GM18867 (cell line): ENCODE data around the gene OR5I1.
"Not testable (repeated sequence)": the region's sequence is repeated elsewhere in the genome, so short reads cannot be mapped to it uniquely, and the experiment has no call there.

Experiments used
- ATAC-seq: cut with Tn5 transposase; IDR thresholded peaks from one replicate; pipeline ENCODE4 v1.9.1; 2021; ENCODE audit warnings: mild to moderate bottlenecking, moderate library complexity; ENCODE audit not compliant: unreplicated experiment

Gene OR5I1

DNA sequence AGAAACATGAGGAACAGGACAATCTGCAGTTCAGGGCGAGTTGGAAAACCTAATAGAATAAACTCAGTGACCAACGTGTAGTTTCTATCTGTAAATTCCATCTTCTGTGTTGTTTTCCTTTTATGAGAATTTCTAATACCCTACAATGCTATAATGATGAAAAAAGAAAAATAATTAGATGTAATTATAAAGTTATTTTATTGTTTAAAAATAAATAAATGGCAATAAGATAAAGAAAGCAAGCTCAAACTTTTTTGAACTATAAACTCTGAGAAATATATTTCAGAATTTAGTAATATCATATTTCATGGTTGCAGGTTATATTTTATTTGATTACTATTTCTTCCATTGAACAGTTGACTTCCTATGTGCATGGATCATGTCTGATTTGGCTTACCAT is at the start of gene OR5I1:
Gene OR5I1, minus strand, starts transcription at position 101 of the 400 bp plus-strand sequence. Its CDS starts 0 bp downstream, at position 101.
- ATAC-seq, result no peak

DNA sequence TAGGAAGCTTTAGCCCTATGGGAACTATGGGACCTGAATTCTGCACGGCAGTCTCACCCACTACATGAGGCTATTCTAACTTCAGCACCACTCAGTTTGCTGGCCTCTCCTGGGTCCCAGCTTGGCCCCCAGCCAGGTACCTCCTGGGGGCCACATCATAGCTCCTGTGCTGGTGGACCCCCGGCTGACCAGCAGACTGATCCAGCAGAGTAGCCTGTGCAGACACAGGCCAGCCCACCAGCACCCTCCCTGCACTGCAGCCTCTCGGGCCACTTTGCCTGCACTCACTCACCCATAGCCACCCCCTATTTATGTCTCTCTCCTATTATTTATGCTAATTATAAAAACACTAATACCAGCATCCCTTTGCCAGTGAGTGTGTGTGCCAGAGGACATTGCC is 34.7 kb upstream of the OR5I1 start:
- ATAC-seq, result no peak

DNA sequence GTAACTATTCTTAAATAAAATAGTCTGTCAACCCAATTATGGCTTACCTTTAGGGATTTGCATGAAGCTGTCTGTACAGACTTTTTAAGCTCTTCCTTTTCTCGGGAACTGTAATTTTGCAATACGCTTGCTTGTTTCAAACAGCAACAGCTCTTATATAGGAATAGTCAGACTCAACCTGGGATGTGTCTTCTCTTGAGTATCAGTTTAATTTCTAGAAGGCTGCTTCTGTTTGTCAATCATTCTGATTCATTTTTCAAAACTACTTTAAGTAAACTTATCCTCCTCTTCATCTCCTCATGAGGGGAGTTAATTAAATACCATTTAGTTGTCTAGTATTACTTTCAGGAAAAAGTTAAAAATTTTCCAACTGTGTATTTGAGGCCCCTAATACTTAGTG is 33.6 kb upstream of the OR5I1 start, which contains the start of gene OR10AG1:
Gene OR10AG1, minus strand, starts transcription at position 101 of the 400 bp plus-strand sequence. Its CDS starts 38 bp downstream, at position 63.
- ATAC-seq, result no peak

DNA sequence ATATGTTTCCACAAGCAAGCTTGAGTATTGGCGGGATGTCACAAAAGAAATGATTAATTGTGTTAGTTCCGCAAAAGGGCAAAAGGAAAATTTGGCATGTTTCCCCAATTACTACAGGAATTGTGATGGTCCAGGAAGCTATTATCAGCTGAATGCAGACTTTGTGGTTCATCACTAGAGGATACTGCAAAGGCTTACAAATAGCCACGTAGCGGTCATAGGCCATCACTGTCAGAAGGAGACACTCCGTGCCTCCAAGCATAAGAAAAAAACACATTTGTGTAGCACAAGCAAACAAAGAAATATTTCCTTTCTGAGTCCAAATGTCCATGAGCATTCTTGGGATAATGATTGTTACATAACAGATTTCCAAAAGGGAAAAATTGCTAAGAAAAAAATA is 31.7 kb upstream of the OR5I1 start:
- no peak for ATAC-seq

DNA sequence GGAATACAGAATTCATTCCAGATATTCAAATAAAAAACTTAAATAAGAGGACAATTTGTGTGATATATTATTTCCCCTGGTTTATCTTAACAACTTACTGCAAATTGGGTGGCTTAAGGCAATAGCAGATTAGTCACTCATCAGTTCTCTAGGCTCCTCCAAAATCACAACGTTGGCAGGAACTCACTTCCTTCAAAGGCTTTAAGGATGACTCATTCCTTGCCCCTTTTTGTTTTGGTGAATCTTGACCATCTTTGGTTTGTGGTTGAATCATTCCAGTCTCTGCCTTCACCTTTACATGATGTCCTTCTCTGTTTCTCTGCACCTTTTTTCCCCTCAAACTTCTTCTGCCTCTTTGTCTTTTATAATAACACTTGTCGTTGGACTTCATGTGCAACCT is 30.2 kb upstream of the OR5I1 start:
- no peak for ATAC-seq

DNA sequence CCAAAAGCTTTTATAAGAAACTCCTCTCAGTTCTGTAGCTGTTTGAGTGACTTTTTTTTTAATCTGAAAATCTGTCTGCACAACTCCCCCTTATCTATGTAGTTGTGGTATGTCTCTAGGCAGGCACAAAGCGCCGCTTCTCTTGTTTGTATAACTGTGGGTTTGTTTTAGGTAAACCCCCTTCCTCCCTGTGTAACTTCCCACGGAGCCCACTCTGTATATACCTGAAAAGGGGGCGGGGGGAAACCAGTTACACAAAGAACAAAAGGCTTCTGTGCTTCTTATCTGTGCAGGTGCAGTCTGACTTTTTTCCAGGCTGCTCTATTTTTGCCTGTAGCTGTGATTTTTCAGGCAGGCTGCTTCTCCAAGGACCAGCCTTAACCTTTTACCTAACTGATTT is 20.3 kb upstream of the OR5I1 start:
- no peak for ATAC-seq

DNA sequence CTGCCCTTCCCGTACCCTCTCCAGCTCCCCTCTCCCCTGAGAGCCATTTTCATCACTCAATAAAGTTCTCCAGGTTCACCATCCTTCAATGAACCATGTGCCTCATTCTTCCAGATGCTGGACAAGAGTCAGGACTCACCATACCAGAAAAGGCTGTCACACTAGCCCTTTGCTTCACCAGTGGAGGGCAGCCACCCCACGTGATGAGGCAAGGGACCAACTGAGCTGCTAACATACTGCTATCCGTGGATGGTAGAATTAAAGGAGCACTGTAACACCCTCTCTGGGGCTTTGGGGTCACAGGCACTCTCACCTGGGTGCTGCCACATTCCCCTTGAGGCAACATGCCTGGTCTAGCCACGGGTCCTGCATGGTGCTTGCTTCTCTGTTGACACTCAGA is 13.1 kb upstream of the OR5I1 start:
- no peak for ATAC-seq

DNA sequence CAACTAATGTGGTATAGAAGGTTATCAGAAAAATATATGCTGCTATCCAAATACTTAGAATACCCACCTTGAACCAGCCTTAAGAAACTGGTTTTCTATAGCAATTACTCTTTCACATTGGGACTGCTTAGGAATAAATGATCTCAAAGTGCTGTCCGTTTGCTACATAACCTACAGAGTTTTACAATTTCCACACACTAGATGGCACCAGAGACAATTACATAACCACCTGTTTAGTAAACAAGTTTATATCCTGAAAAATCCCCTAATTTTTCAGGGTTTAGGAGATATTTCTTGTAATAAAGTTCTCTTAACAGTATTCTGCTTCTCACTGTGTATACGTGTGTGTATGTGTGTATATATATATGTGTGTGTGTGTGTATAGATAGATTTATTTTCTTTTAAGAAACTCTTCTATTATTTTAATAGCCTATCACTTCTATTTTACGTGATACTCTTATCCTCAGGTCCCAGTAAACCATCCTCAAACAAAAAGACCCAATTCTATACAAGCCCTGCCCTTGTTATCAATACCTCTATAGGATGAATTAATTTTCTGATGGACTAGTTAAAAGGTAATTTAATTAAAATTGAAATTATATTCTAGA is 6.7 kb upstream of the OR5I1 start:
- peak; percentile 79 for ATAC-seq

DNA sequence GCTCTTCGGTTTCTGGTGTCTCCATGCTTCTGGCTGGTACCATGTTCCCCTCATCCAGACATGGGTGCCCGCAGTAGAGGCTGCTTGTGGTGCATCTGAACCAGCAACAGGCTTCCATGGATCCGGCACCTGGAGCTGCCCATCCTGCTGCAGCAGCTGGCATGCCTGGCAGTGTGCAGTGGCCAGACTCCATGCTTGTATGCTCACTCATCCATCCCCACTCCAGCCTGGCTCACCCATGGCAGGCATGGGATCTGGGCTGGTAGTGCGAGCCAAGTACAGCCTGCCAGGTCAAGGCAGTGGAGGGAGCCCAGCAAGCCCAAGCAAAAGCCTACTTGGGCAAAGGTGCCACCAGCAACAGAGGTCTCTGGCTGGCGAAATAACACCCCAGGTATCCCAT is 15.7 kb downstream of the OR5I1 start:
- ATAC-seq, result no peak

DNA sequence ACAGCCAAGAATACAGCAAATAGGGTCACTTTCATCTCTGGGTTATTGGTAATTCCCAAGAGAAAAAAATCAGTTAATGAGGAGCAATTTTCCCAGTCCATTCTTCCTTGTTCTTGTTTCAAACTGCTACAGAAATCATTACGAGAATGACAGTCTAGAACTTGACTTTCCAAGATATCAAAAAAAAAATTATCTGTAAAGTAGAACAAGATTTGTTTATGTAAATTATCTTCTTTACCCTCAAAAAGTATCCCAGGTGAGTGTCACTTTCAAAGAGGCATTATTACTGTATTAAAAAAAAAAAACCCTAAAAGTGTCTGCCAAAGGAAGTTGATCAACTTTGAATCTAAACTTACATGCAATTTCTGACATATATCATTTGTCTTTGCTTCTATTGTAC is 21.7 kb downstream of the OR5I1 start, which contains the start of gene OR5W2:
Gene OR5W2, minus strand, starts transcription at position 101 of the 400 bp plus-strand sequence. Its CDS starts 0 bp downstream, at position 101.
- no peak for ATAC-seq

DNA sequence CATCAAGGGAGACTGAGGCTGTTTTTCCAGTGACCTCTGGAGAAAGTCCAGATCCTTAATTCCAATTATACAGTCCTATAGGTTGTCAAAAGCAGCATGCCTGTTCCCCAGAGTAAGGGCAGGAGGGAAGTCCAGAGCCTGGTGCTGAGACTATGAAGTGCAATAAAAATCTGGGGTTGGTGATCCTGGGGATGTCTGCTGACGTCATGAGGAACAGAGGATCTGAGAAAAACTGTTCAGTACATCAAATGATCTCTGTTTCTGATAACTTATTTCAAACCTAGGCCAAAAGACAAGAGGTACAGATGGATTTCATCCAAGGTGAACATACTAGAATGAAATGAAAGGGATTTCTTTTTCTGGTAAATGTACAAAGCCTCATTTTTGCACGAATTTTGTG is 33.9 kb downstream of the OR5I1 start:
- no peak for ATAC-seq

DNA sequence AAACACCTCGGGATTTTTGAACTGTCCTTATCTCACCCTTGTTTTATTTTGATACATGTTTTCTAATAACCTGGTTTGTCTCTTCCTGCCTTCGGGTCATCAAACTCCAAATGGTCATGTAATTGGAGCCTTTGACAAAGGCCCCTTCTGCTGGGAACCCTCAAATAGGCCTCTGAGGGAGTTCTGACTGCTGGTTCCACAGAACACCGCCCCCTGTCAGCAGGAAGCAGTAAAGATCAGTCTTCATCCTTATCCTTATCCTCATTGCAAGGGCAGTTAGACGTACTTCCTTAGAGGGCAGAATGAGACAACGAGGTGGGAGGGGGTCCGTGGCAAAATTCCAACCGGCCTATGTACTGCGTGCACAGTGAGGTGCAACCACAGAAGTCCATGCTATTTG is 41.0 kb downstream of the OR5I1 start:
- no peak for ATAC-seq

DNA sequence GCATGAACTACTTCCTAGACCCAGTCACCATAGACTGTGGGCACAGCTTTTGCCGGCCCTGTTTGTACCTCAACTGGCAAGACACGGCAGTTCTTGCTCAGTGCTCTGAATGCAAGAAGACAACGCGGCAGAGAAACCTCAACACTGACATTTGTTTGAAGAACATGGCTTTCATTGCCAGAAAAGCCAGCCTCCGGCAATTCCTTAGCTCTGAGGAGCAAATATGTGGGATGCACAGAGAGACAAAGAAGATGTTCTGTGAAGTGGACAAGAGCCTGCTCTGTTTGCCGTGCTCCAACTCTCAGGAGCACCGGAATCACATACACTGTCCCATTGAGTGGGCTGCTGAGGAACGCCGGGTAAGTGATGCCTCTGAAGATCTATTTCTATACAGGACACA is 50.7 kb downstream of the OR5I1 start:
- not testable (repeated sequence) for ATAC-seq
